HepG2 (cell line): ENCODE measurements around the gene IYD. TPM values are rescaled to one million over a fixed set of nuclear protein-coding genes. Genes with fewer than 3 reads are reported as not detected.

Experiments used
- ATAC-seq: fragments of 200-7000 bp; cut with Tn5 transposase; 3 replicates; pipeline ENCODE4 v1.9.1; 2020; ENCODE audit warnings: mild to moderate bottlenecking, moderate library complexity
- BruUV-seq: library from RNA; stranded (reverse); fragments of 400-500 nt; replicated peaks from 2 replicates; lab custom pipeline; 2021; lab: Mats Ljungman, UMichigan
- CTCF ChIA-PET: fragments of 300-600 bp; formaldehyde crosslinking; extraction: SDS; loops from one replicate; lab custom pipeline; 2021; ENCODE audit warnings: low total read pairs, inconsistent platforms, low intra/inter-chr PET ratio; lab: Yijun Ruan, JAX
- POLR2A ChIA-PET: fragments of 350-600 bp; sonication (Branson Sonifier 250); formaldehyde crosslinking; loops from one replicate; lab custom pipeline; 2020; ENCODE audit warnings: antibody characterized with exemption, inconsistent platforms; lab: Yijun Ruan, JAX
- DNase-seq: peaks from one replicate; pipeline ENCODE4 v3.0.0-alpha.2; 2015; ENCODE audit warnings: low spot score
- FAIRE-seq: peaks from 3 replicates; lab custom pipeline; 2011; peaks lifted over from hg19 to GRCh38; lab: Jason Lieb, UNC
- H2AFZ ChIP-seq: one replicate; pipeline ENCODE4 v1.6.1; 2011; ENCODE audit warnings: low read length, inconsistent platforms
- H3K27ac ChIP-seq: fragments of 300-600 bp; 3 replicates; pipeline ENCODE4 v1.8.0; 2011; ENCODE audit warnings: mixed run types, mild to moderate bottlenecking, mixed read lengths, low read length, inconsistent platforms; ENCODE audit not compliant: insufficient read depth; ENCODE audit errors: extremely low read length
- H3K27me3 ChIP-seq, 2 experiments: fragments of 200-600 bp in 1 of 2; 2 replicates in 1 of 2; 3 replicates in 1 of 2; pipeline versions ENCODE4 v1.6.0 to v1.8.0; 2011; ENCODE audit warnings: low read length in 2 of 2, mild to moderate bottlenecking in 2 of 2, moderate library complexity in 2 of 2, inconsistent platforms in 1 of 2; ENCODE audit not compliant: insufficient read depth in 2 of 2, control insufficient read depth in 1 of 2
- H3K36me3 ChIP-seq, 2 experiments: fragments of 200-600 bp in 1 of 2; replicated peaks in 1 of 2; 2 replicates in 1 of 2; 3 replicates in 1 of 2; pipeline versions ENCODE4 v1.5.1 to v1.8.0; 2011; ENCODE audit warnings: low read length in 2 of 2, inconsistent platforms in 1 of 2; ENCODE audit not compliant: insufficient read depth in 2 of 2, control insufficient read depth in 1 of 2
- H3K4me1 ChIP-seq: 2 replicates; pipeline ENCODE4 v1.5.1; 2012; ENCODE audit warnings: low read length, inconsistent platforms; ENCODE audit not compliant: insufficient read depth
- H3K4me2 ChIP-seq: 2 replicates; pipeline ENCODE4 v1.6.0; 2011; ENCODE audit warnings: low read depth, low read length, inconsistent platforms
- H3K4me3 ChIP-seq, 3 experiments: fragments of 200-600 bp in 1 of 3; sonication (generic), shearing (Covaris generic) in 1 of 3; replicated peaks in 1 of 3; 2 replicates each; pipeline ENCODE4 v1.5.1; 2011 to 2016; ENCODE audit warnings: low read length in 3 of 3, inconsistent platforms in 2 of 3, low read depth in 2 of 3, mild to moderate bottlenecking in 2 of 3, control low read depth in 1 of 3, mixed read lengths in 1 of 3; ENCODE audit not compliant: insufficient read depth in 1 of 3
- H3K79me2 ChIP-seq: one replicate; pipeline ENCODE4 v1.6.1; 2011; ENCODE audit warnings: low read length, inconsistent platforms; ENCODE audit not compliant: insufficient read depth
- H3K9ac ChIP-seq: 2 replicates; pipeline ENCODE4 v1.6.0; 2011; ENCODE audit warnings: mild to moderate bottlenecking, low read depth, low read length, inconsistent platforms; ENCODE audit not compliant: insufficient read depth
- H3K9me3 ChIP-seq: 2 replicates; pipeline ENCODE4 v1.5.1; 2012; ENCODE audit warnings: mild to moderate bottlenecking, low read length
- H4K20me1 ChIP-seq: 2 replicates; pipeline ENCODE4 v1.6.0; 2011; ENCODE audit warnings: inconsistent platforms, mild to moderate bottlenecking, low read length, moderate library complexity; ENCODE audit not compliant: insufficient read depth
- KAT2B ChIP-seq: fragments of 150-350 bp; IDR thresholded peaks from 2 replicates; pipeline ENCODE4 v1.6.1; 2014; ENCODE audit warnings: low read depth, low read length, borderline replicate concordance
- SIX4 ChIP-seq: sonication (generic); formaldehyde crosslinking; IDR thresholded peaks from 2 replicates; pipeline ENCODE4 v1.4.0; 2020; ENCODE audit warnings: missing genetic modification reagents
- ZEB1 ChIP-seq: IDR thresholded peaks from 2 replicates; pipeline ENCODE4 v1.6.1; 2012; ENCODE audit warnings: mild to moderate bottlenecking, low read depth, inconsistent platforms; ENCODE audit not compliant: insufficient replicate concordance
- ZNF891 ChIP-seq: sonication (generic); formaldehyde crosslinking; IDR thresholded peaks from 2 replicates; pipeline ENCODE4 v1.5.0; 2020; ENCODE audit warnings: mild to moderate bottlenecking, missing genetic modification reagents
- ZSCAN20 ChIP-seq: sonication (generic); formaldehyde crosslinking; IDR thresholded peaks from 2 replicates; pipeline ENCODE4 v1.4.0; 2020; ENCODE audit warnings: missing genetic modification reagents, mild to moderate bottlenecking, borderline replicate concordance
- WGBS: methylation state at CpG from one replicate; pipeline ENCODE4 v1.1.6; 2017; ENCODE audit warnings: low lambda C conversion rate; 5-methylcytosine and 5-hydroxymethylcytosine counted together
- in situ Hi-C: cut with HindIII; loops from 2 replicates; pipeline ENCODE4 v1.10.0; 2017; ENCODE audit warnings: low pct_unique_long_range_greater_than_20kb; ENCODE audit not compliant: extremely low pct_ligation_motif_present
- intact Hi-C: fragments of 100-400 bp; cut with micrococcal nuclease; formaldehyde crosslinking; loops from one replicate; pipeline ENCODE4 v1.10.0; 2022; ENCODE audit not compliant: unreplicated experiment
- polyA plus RNA-seq, 8 experiments: library from polyadenylated mRNA; depleted of rRNA in 3 of 8; stranded (reverse) in 7 of 8; unstranded in 1 of 8; fragments of >200 nt; fragmentation: Illumina TruSeq in 4 of 8; extraction: Trizol in 4 of 8; gene quantifications; 2 replicates each; pipeline versions ENCODE4 v1.2.1 to v1.2.3, GENCODE V29; 2011 to 2016; ENCODE audit warnings: low read depth in 4 of 8, missing spikeins in 1 of 8, mixed read lengths in 1 of 8; ENCODE audit not compliant: insufficient read depth in 1 of 8
- total RNA-seq, 5 experiments: library from RNA; depleted of rRNA; stranded (reverse); fragments of >200 nt; fragmentation: Illumina TruSeq; extraction: Trizol; gene quantifications; 2 replicates each; pipeline ENCODE4 v1.2.3, GENCODE V29; 2016; ENCODE audit warnings: low read depth in 1 of 5
- TF ChIP-seq, protein P1 (sequence below): fragments of 450-650 bp; IDR thresholded peaks from 2 replicates; pipeline ENCODE4 v1.6.1; 2016

The IYD gene
- total and polyA plus RNA-seq, 2 of the 13 experiments (the other 11 are each of a cell fraction or from before 2014, with no cell fraction given), result 0.01 to 0.46 TPM

- Histone ChIP-seq H3K9me3 (no peaks in the 10 kb centered on the region), H3K79me2 (no peaks in the 10 kb centered on the region), H2AFZ (no peak overlapping the region), H3K36me3 (no peaks in the 10 kb centered on the region), H3K4me2 (no peak overlapping the region), H3K27ac (no peak overlapping the region)
- ChIA-PET POLR2A (no interaction called here), CTCF (interaction anchor here (1.8 kb wide), 1 partner anchor 314 kb away, joined by 18 read pairs; no protein-coding TSS in a partner anchor)
- intact Hi-C loops (no loop called here), in situ Hi-C loops (no loop called here)
- no peak for DNase-seq
- no TSS peak for BruUV-seq
- 42% methylated on average over 6 of the region's 6 CpGs for WGBS
- TF ChIP-seq ZEB1 (no peak), KAT2B (no peak), SIX4 (CRISPR knock-in tag) (no peak), ZSCAN20 (CRISPR knock-in tag) (no peak), ZNF891 (no peak)
- TF ChIP-seq, protein P1, sequence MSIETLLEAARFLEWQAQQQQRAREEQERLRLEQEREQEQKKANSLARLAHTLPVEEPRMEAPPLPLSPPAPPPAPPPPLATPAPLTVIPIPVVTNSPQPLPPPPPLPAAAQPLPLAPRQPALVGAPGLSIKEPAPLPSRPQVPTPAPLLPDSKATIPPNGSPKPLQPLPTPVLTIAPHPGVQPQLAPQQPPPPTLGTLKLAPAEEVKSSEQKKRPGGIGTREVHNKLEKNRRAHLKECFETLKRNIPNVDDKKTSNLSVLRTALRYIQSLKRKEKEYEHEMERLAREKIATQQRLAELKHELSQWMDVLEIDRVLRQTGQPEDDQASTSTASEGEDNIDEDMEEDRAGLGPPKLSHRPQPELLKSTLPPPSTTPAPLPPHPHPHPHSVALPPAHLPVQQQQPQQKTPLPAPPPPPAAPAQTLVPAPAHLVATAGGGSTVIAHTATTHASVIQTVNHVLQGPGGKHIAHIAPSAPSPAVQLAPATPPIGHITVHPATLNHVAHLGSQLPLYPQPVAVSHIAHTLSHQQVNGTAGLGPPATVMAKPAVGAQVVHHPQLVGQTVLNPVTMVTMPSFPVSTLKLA, result peak; percentile 29; the same call in 1 of the 2 replicates
- TF ChIP-seq, all 625 proteins: peak for 1
- no peaks in the 10 kb centered on the region for H3K4me1 ChIP-seq
- no peak overlapping the region for H3K9ac ChIP-seq
- H3K27me3 ChIP-seq, result peaks cover 0 to 5% of the 10 kb centered on the region in 2 experiments; a peak in 1 of 5 replicates
- H4K20me1 ChIP-seq, result no peaks in the 10 kb centered on the region
- FAIRE-seq (no peak), ATAC-seq (no peak)
- H3K4me3 ChIP-seq, result no peak overlapping the region
Observed at GRCh38 chr6:150394053-150394898, 25.5 kb downstream of the IYD start.
